OCI-LY3 (cell line): Measurements from ENCODE around the gene ELMO1.

Experiments used
- H2AFZ ChIP-seq: fragments of 200-600, 300-600 bp; shearing (Covaris generic); 2 replicates; pipeline ENCODE4 v1.6.0; 2014; ENCODE audit warnings: antibody characterized with exemption, low read depth, low read length
- H3K27ac ChIP-seq: fragments of 200-600, 300-600 bp; sonication (generic); 2 replicates; pipeline ENCODE4 v1.5.1; 2014; ENCODE audit warnings: mild to moderate bottlenecking, low read length, moderate library complexity, mixed read lengths
- H3K27me3 ChIP-seq: fragments of 200-600, 300-600 bp; sonication (generic); 2 replicates; pipeline ENCODE4 v1.6.1; 2014; ENCODE audit warnings: low read depth, low read length, mixed read lengths
- H3K36me3 ChIP-seq: fragments of 200-600, 300-600 bp; sonication (generic); replicated peaks from 2 replicates; pipeline ENCODE3; 2014; ENCODE audit warnings: low read depth, low read length, mixed read lengths
- H3K4me1 ChIP-seq: fragments of 300-600, 200-600 bp; sonication (generic); 2 replicates; pipeline ENCODE4 v1.6.1; 2014; ENCODE audit warnings: low read length, mixed read lengths
- H3K4me2 ChIP-seq: fragments of 200-600, 300-600 bp; sonication (generic); 2 replicates; pipeline ENCODE4 v1.6.1; 2014; ENCODE audit warnings: low read length, mixed read lengths
- H3K4me3 ChIP-seq: fragments of 300-600, 200-600 bp; sonication (generic); 2 replicates; pipeline ENCODE4 v1.5.1; 2014; ENCODE audit warnings: antibody characterized with exemption, mild to moderate bottlenecking, low read length, moderate library complexity
- H3K79me2 ChIP-seq: fragments of 300-600, 200-600 bp; shearing (Covaris generic); 2 replicates; pipeline ENCODE4 v1.6.1; 2014; ENCODE audit warnings: mild to moderate bottlenecking, low read length, mixed read lengths
- H3K9ac ChIP-seq: fragments of 300-600, 200-600 bp; shearing (Covaris generic); 2 replicates; pipeline ENCODE4 v1.6.0; 2014; ENCODE audit warnings: mild to moderate bottlenecking, low read length, moderate library complexity
- H3K9me3 ChIP-seq: fragments of 200-600, 300-600 bp; shearing (Covaris generic); 2 replicates; pipeline ENCODE4 v1.6.1; 2014; ENCODE audit warnings: low read length, mixed read lengths; ENCODE audit not compliant: insufficient read depth
- H4K20me1 ChIP-seq: fragments of 200-600, 300-600 bp; sonication (generic); 2 replicates; pipeline ENCODE4 v1.6.1; 2016; ENCODE audit warnings: low read length, mixed read lengths; ENCODE audit not compliant: insufficient read depth
- EZH2phosphoT487 ChIP-seq: fragments of 200-600 bp; shearing (Covaris generic); IDR thresholded peaks from 2 replicates; pipeline ENCODE4 v1.6.1; 2018; ENCODE audit warnings: antibody characterized with exemption, mixed run types, low read depth
- TF ChIP-seq, protein P1 (sequence below): fragments of 200-600, 300-600 bp; sonication (generic); IDR thresholded peaks from 2 replicates; pipeline ENCODE4 v1.5.1; 2014; ENCODE audit warnings: antibody characterized with exemption, low read length, low read depth

The ELMO1 gene

DNA sequence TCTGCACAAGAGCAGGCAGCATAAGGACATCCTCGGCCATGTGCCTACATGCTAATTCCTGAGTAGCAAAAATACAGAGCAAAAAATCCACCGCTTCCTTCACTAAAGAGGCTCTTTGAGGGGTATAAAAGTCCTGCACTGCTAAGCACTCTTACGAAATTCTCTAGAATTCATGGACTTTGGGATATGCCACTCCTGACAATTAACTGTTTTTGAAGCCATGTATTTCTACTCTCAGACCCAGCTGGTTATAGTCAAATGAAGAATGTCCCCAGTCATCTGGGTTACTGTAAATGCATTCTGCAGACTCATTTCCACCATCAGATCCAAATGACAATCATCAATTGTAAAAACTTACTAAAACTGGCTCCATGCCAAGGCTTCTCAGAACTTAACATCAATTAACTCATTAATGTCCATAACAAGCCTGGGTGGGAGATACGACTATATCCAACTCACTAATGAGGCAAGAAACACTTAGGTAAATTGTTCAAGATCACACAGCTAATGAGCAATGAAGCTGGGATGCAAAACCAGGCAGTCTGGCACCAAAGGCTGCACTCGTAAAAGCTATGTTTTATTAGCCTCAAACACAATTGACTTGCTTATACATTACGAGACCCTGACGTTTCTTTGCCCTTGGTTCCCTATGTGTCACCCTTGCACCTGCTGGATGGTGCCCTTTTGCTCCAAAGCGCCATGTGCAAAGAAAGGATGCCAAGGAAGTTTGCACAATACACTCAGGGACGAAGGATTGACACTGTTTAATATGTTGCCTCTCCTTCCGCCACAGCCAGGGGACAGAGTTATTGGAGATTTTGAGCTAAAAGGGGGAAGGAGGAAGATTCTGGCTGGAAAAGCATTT, 250.4 kb downstream of the ELMO1 start:
- peaks cover 50% of the 10 kb centered on the region for H4K20me1 ChIP-seq
- H3K36me3 ChIP-seq: peaks cover 64% of the 10 kb centered on the region
- no peak overlapping the region for H3K4me3 ChIP-seq

DNA sequence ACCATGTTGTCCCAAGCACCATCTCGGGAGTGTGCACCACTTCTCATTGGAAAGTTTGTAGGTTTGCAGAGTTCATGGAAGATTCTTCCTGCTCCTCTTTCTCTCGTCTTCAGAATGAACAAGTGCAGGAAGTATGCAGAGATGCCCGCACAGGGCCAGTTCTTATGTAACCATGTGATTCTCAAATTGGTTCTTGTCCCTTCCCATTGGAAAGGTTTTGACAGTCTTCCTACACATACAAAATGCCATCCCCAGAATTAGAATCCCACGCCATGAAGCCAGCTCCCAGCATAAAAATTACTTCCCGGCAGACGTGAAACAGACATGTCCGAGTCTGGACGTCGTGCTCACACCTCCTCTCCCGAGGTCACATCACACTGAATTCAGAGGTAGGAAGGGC, 251.6 kb downstream of the ELMO1 start:
- Histone ChIP-seq H3K27ac (no peak overlapping the region), H3K36me3 (peaks cover 61% of the 10 kb centered on the region), H3K9me3 (no peaks in the 10 kb centered on the region), H2AFZ (no peak overlapping the region), H3K4me3 (no peak overlapping the region), H3K4me2 (no peak overlapping the region), H3K27me3 (no peaks in the 10 kb centered on the region), H3K4me1 (peaks cover 17% of the 10 kb centered on the region), H3K79me2 (peaks cover 50% of the 10 kb centered on the region), H3K9ac (no peak overlapping the region), H4K20me1 (peaks cover 46% of the 10 kb centered on the region)
- TF ChIP-seq EZH2phosphoT487: no peak
- TF ChIP-seq, protein P1, sequence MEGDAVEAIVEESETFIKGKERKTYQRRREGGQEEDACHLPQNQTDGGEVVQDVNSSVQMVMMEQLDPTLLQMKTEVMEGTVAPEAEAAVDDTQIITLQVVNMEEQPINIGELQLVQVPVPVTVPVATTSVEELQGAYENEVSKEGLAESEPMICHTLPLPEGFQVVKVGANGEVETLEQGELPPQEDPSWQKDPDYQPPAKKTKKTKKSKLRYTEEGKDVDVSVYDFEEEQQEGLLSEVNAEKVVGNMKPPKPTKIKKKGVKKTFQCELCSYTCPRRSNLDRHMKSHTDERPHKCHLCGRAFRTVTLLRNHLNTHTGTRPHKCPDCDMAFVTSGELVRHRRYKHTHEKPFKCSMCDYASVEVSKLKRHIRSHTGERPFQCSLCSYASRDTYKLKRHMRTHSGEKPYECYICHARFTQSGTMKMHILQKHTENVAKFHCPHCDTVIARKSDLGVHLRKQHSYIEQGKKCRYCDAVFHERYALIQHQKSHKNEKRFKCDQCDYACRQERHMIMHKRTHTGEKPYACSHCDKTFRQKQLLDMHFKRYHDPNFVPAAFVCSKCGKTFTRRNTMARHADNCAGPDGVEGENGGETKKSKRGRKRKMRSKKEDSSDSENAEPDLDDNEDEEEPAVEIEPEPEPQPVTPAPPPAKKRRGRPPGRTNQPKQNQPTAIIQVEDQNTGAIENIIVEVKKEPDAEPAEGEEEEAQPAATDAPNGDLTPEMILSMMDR: no peak

More for the DNA sequence above, 250.4 kb downstream of the ELMO1 start:
- Histone ChIP-seq H3K9ac (no peak overlapping the region), H3K79me2 (peaks cover 50% of the 10 kb centered on the region), H3K27ac (no peak overlapping the region), H3K4me2 (no peak overlapping the region), H2AFZ (no peak overlapping the region), H3K27me3 (no peaks in the 10 kb centered on the region), H3K4me1 (peaks cover 17% of the 10 kb centered on the region), H3K9me3 (no peaks in the 10 kb centered on the region)
- TF ChIP-seq, protein P1: no peak
- TF ChIP-seq EZH2phosphoT487: no peak

DNA sequence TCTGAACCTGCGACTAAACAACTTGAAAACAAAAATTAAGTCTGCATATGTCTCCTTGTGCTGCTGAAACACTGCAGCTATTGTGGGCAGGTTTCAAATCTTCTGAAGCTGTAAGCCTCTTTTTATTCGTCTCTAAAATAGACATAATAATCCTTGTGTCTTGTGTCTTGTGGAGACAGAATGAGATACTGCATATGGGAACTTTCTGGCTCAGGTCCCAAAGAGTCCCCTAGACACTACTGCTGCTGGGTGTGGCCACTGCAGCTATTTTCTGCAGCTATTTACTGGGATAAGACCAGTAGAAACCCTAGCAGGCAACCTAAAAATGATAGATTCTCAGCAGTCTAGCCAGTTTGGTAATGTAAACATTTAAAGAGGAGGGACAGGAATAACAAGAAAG, 252.0 kb downstream of the ELMO1 start:
- H4K20me1 ChIP-seq: peaks cover 42% of the 10 kb centered on the region
- H3K9ac ChIP-seq: no peak overlapping the region
- H3K4me3 ChIP-seq: no peak overlapping the region
- H3K27ac ChIP-seq: no peak overlapping the region
- TF ChIP-seq EZH2phosphoT487: no peak
- TF ChIP-seq, protein P1: no peak
- H3K36me3 ChIP-seq: peaks cover 61% of the 10 kb centered on the region
- H3K27me3 ChIP-seq: no peaks in the 10 kb centered on the region
- H3K79me2 ChIP-seq: peaks cover 48% of the 10 kb centered on the region
- H3K4me1 ChIP-seq: peaks cover 16% of the 10 kb centered on the region
- no peak overlapping the region for H3K4me2 ChIP-seq
- H2AFZ ChIP-seq: no peak overlapping the region
- no peaks in the 10 kb centered on the region for H3K9me3 ChIP-seq

DNA sequence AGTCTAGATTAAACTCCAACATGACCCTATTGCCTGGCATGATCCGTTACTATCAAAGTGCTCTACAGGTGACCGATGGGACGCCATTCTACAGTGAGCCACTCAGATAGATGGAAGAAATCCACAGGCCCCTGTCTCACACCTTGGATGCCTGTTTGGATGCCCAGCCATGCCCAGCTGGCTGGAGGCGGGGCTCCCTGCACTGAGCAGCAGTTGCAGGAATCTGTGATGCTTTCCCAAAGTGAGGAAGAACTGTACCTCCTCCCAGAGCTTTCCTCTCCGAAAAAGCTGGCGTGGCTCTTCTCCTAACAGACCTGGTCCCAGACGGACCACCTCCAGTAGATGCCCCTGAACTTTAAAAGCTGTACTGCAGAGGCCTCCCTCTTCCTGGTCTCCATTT, 253.3 kb downstream of the ELMO1 start:
- TF ChIP-seq, protein P1: no peak
- no peak for TF ChIP-seq EZH2phosphoT487
- Histone ChIP-seq H3K27me3 (no peaks in the 10 kb centered on the region), H3K4me2 (no peak overlapping the region), H3K79me2 (peaks cover 41% of the 10 kb centered on the region), H3K9me3 (no peaks in the 10 kb centered on the region), H3K4me3 (no peak overlapping the region), H4K20me1 (peaks cover 34% of the 10 kb centered on the region), H3K9ac (no peak overlapping the region), H3K27ac (no peak overlapping the region), H3K36me3 (peaks cover 61% of the 10 kb centered on the region), H2AFZ (no peak overlapping the region), H3K4me1 (peaks cover 3% of the 10 kb centered on the region)
